HCT116 (cell line): Measurements from ENCODE around the gene SPON2. TPM values are rescaled to one million over a fixed set of nuclear protein-coding genes. Genes with fewer than 3 reads are reported as not detected.

ENCODE experiments used
- ATAC-seq: fragments of 200-7000 bp; cut with Tn5 transposase; 2 replicates; pipeline ENCODE4 v1.9.1; 2020; ENCODE audit warnings: mild to moderate bottlenecking, moderate library complexity
- BruUV-seq: library from RNA; stranded (reverse); fragments of 400-500 nt; replicated peaks from 2 replicates; lab custom pipeline; 2021; lab: Mats Ljungman, UMichigan
- CTCF ChIA-PET: fragments of 300-600 bp; sonication (Branson Sonifier 250); formaldehyde crosslinking; loops from one replicate; lab custom pipeline; 2021; ENCODE audit warnings: antibody characterized with exemption; lab: Charles Lee
- POLR2A ChIA-PET: fragments of 300-600, 350-600 bp; sonication (Branson Sonifier 250); formaldehyde crosslinking; loops from one replicate; lab custom pipeline; 2021; ENCODE audit warnings: antibody characterized with exemption; lab: Charles Lee
- RAD21 ChIA-PET, 2 experiments: fragments of 300-600 bp; sonication (Branson Sonifier 250); formaldehyde crosslinking; loops; one replicate each; lab custom pipeline; 2023; ENCODE audit warnings: low total read pairs in 2 of 2; ENCODE audit not compliant: uncharacterized antibody in 2 of 2, unreplicated experiment in 2 of 2, low non-redundant PET in 1 of 2; lab: Charles Lee
- DNase-seq: peaks from one replicate; pipeline ENCODE4 v3.0.0-alpha.2; 2010; ENCODE audit warnings: low read depth, low spot score
- H2AFZ ChIP-seq: fragments of 200-600 bp; shearing (Covaris generic), sonication (generic); 2 replicates; pipeline ENCODE4 v1.6.1; 2017; ENCODE audit warnings: low read depth, mixed run types, mixed read lengths, antibody characterized with exemption, low read length; ENCODE audit not compliant: poor library complexity, severe bottlenecking
- H3K27ac ChIP-seq: 2 replicates; pipeline ENCODE4 v1.5.1; 2012; ENCODE audit warnings: low read depth, low read length
- H3K27me3 ChIP-seq: fragments of 200-600 bp; sonication (generic); 2 replicates; pipeline ENCODE4 v1.6.1; 2016; ENCODE audit warnings: mixed run types, low read length, mixed read lengths; ENCODE audit not compliant: insufficient read depth
- H3K36me3 ChIP-seq, 2 experiments: fragments of 200-500 bp in 1 of 2; fragments of 200-600 bp in 1 of 2; sonication (Bioruptor generic) in 1 of 2; sonication (generic) in 1 of 2; 2 replicates each; pipeline versions ENCODE4 v1.5.1 to v1.6.1; 2014 to 2016; ENCODE audit warnings: low read length in 2 of 2, inconsistent platforms in 1 of 2, mixed read lengths in 1 of 2, mixed run types in 1 of 2; ENCODE audit not compliant: insufficient read depth in 2 of 2, control insufficient read depth in 1 of 2
- H3K4me1 ChIP-seq, 2 experiments: fragments of 200-600 bp in 1 of 2; sonication (generic) in 1 of 2; 2 replicates each; pipeline versions ENCODE4 v1.5.1 to v1.6.1; 2012 to 2017; ENCODE audit warnings: low read length in 2 of 2, inconsistent platforms in 1 of 2, mild to moderate bottlenecking in 1 of 2, mixed read lengths in 1 of 2, mixed run types in 1 of 2, moderate library complexity in 1 of 2; ENCODE audit not compliant: insufficient read depth in 2 of 2, control insufficient read depth in 1 of 2
- H3K4me2 ChIP-seq: fragments of 200-600 bp; sonication (generic); 2 replicates; pipeline ENCODE4 v1.6.1; 2017; ENCODE audit warnings: mixed run types, low read length, mixed read lengths
- H3K4me3 ChIP-seq, 2 experiments: fragments of 200-600 bp in 1 of 2; sonication (generic) in 1 of 2; replicated peaks in 1 of 2; 2 replicates each; pipeline ENCODE4 v1.5.1; 2011 to 2016; ENCODE audit warnings: low read length in 2 of 2, control low read depth in 1 of 2, low read depth in 1 of 2, mild to moderate bottlenecking in 1 of 2, mixed read lengths in 1 of 2, mixed run types in 1 of 2
- H3K79me2 ChIP-seq: fragments of 200-600 bp; sonication (generic); 2 replicates; pipeline ENCODE4 v1.6.1; 2017; ENCODE audit warnings: mild to moderate bottlenecking, mixed run types, low read length, moderate library complexity, mixed read lengths; ENCODE audit not compliant: insufficient read depth
- H3K9ac ChIP-seq: fragments of 200-600 bp; sonication (generic); 2 replicates; pipeline ENCODE4 v1.6.1; 2016; ENCODE audit warnings: low read length, mixed read lengths
- H3K9me2 ChIP-seq: fragments of 200-600 bp; sonication (generic), shearing (Covaris generic); 2 replicates; pipeline ENCODE4 v1.6.1; 2017; ENCODE audit warnings: mixed run types, mild to moderate bottlenecking, moderate library complexity; ENCODE audit not compliant: insufficient read depth
- H3K9me3 ChIP-seq, 2 experiments: fragments of 200-500 bp in 1 of 2; fragments of 200-600 bp in 1 of 2; sonication (Bioruptor generic) in 1 of 2; sonication (generic) in 1 of 2; 2 replicates each; pipeline ENCODE4 v1.6.1; 2014 to 2017; ENCODE audit warnings: low read length in 2 of 2, mixed read lengths in 2 of 2, inconsistent platforms in 1 of 2, low read depth in 1 of 2, mild to moderate bottlenecking in 1 of 2, mixed run types in 1 of 2, moderate library complexity in 1 of 2; ENCODE audit not compliant: control insufficient read depth in 1 of 2, insufficient read depth in 1 of 2
- H4K20me1 ChIP-seq: fragments of 200-600 bp; sonication (generic), shearing (Covaris generic); 2 replicates; pipeline ENCODE4 v1.6.1; 2017; ENCODE audit warnings: mixed run types, mild to moderate bottlenecking, moderate library complexity; ENCODE audit not compliant: insufficient read depth
- CBX3 ChIP-seq: IDR thresholded peaks from 2 replicates; pipeline ENCODE4 v1.6.1; 2012; ENCODE audit warnings: low read depth
- CEBPB ChIP-seq: IDR thresholded peaks from 2 replicates; pipeline ENCODE4 v1.6.1; 2012; ENCODE audit warnings: low read depth
- CTCF ChIP-seq, 3 experiments: fragments of 200-600 bp in 1 of 3; sonication (generic) in 1 of 3; IDR thresholded peaks in 2 of 3; conservative IDR thresholded peaks in 1 of 3; 2 replicates each; pipeline ENCODE4 v1.5.1; 2012 to 2017; ENCODE audit warnings: low read depth in 2 of 3, low read length in 2 of 3, antibody characterized with exemption in 1 of 3, borderline replicate concordance in 1 of 3, control low read depth in 1 of 3, mild to moderate bottlenecking in 1 of 3, mixed read lengths in 1 of 3, mixed run types in 1 of 3, moderate library complexity in 1 of 3; ENCODE audit not compliant: insufficient read depth in 1 of 3
- FOSL1 ChIP-seq: IDR thresholded peaks from 2 replicates; pipeline ENCODE4 v1.6.1; 2012; ENCODE audit warnings: low read depth
- JUND ChIP-seq: IDR thresholded peaks from 2 replicates; pipeline ENCODE4 v1.6.1; 2012
- MAX ChIP-seq: IDR thresholded peaks from 2 replicates; pipeline ENCODE4 v1.6.1; 2012
- POLR2A ChIP-seq: IDR thresholded peaks from 2 replicates; pipeline ENCODE4 v1.7.0; 2011; ENCODE audit warnings: borderline replicate concordance; ENCODE audit not compliant: insufficient read depth, insufficient read length; ENCODE audit errors: extremely low read depth
- TCF7L2 ChIP-seq: IDR thresholded peaks from 2 replicates; pipeline ENCODE4 v1.7.0; 2011; ENCODE audit warnings: borderline replicate concordance, inconsistent platforms; ENCODE audit not compliant: insufficient read depth, insufficient read length; ENCODE audit errors: extremely low read depth
- ZFX ChIP-seq: fragments of 450-650 bp; IDR thresholded peaks from 2 replicates; pipeline ENCODE4 v1.6.1; 2017
- intact Hi-C: fragments of 100-400 bp; cut with micrococcal nuclease; formaldehyde crosslinking; loops from 2 replicates; pipeline ENCODE4 v1.10.0; 2022
- total RNA-seq: library from RNA; stranded (reverse); gene quantifications from one replicate; pipeline ENCODE4 v1.2.1, GENCODE V29; 2021; ENCODE audit not compliant: unreplicated experiment
- TF ChIP-seq, protein P1 (sequence below): IDR thresholded peaks from 2 replicates; pipeline ENCODE4 v1.6.1; 2011; ENCODE audit warnings: mild to moderate bottlenecking, low read length, moderate library complexity; ENCODE audit not compliant: insufficient replicate concordance; ENCODE audit errors: extremely low read depth
- TF ChIP-seq, protein P2 (sequence below): IDR thresholded peaks from 2 replicates; pipeline ENCODE4 v1.6.1; 2012

SPON2 gene
- total RNA-seq, 1 experiment from 2014 or later, result 1.5 TPM

- no TSS peak for BruUV-seq
- Histone ChIP-seq H3K27ac (no peak overlapping the region), H3K4me3 (no peak overlapping the region), H3K79me2 (no peaks in the 10 kb centered on the region), H3K4me1 (peaks cover 13 to 17% of the 10 kb centered on the region in 2 experiments), H3K9ac (no peak overlapping the region), H3K9me3 (no peaks in the 10 kb centered on the region), H2AFZ (no peak overlapping the region), H3K27me3 (no peaks in the 10 kb centered on the region), H3K4me2 (no peak overlapping the region)
- ATAC-seq (no peak), DNase-seq (no peak)
- ChIA-PET CTCF (no interaction called here), POLR2A (no interaction called here), RAD21 (interaction anchor here in 1 of 2 experiments (0.6 kb wide), 1 partner anchor 346 kb away, joined by 3 read pairs; no protein-coding TSS in a partner anchor)
- intact Hi-C loops, result no loop called here
- TF ChIP-seq POLR2A, result no peak
- no peak for TF ChIP-seq CBX3
- TF ChIP-seq FOSL1, result no peak
- TF ChIP-seq CEBPB, result no peak
- no peak for TF ChIP-seq MAX
- no peak for TF ChIP-seq JUND
- TF ChIP-seq, protein P1, sequence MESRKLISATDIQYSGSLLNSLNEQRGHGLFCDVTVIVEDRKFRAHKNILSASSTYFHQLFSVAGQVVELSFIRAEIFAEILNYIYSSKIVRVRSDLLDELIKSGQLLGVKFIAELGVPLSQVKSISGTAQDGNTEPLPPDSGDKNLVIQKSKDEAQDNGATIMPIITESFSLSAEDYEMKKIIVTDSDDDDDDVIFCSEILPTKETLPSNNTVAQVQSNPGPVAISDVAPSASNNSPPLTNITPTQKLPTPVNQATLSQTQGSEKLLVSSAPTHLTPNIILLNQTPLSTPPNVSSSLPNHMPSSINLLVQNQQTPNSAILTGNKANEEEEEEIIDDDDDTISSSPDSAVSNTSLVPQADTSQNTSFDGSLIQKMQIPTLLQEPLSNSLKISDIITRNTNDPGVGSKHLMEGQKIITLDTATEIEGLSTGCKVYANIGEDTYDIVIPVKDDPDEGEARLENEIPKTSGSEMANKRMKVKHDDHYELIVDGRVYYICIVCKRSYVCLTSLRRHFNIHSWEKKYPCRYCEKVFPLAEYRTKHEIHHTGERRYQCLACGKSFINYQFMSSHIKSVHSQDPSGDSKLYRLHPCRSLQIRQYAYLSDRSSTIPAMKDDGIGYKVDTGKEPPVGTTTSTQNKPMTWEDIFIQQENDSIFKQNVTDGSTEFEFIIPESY, result no peak
- TF ChIP-seq ZFX, result no peak
- no peak for TF ChIP-seq TCF7L2
- no peak for TF ChIP-seq CTCF (IDR thresholded peaks at IDR 0.05 in 2 of 3, conservative IDR thresholded peaks at IDR 0.05 in 1 of 3; ENCODE audit: borderline replicate concordance in 1 of 3, insufficient read depth in 1 of 3, low read depth in 2 of 3, low read length in 2 of 3)
- TF ChIP-seq, protein P2, sequence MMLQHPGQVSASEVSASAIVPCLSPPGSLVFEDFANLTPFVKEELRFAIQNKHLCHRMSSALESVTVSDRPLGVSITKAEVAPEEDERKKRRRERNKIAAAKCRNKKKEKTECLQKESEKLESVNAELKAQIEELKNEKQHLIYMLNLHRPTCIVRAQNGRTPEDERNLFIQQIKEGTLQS, result no peak
- TF ChIP-seq, all 23 proteins: peak for 0
- no peaks in the 10 kb centered on the region for H3K36me3 ChIP-seq
- H4K20me1 ChIP-seq, result no peaks in the 10 kb centered on the region
- no peaks in the 10 kb centered on the region for H3K9me2 ChIP-seq
These were observed 21.0 kb upstream of the SPON2 start for GRCh38 chr4:1193206-1194009.
